NCI-H2227 treated with DMSO at 0.1 percent for 48 hours (cell line): ENCODE data around the gene OLFM1.
"Not testable (repeated sequence)": the region's sequence is repeated elsewhere in the genome, so short reads cannot be mapped to it uniquely, and the experiment has no call there.

ENCODE experiments used
- DNase-seq: peaks from one replicate; lab custom pipeline; 2025; lab: John Stamatoyannopoulos, UW

OLFM1 gene

DNA sequence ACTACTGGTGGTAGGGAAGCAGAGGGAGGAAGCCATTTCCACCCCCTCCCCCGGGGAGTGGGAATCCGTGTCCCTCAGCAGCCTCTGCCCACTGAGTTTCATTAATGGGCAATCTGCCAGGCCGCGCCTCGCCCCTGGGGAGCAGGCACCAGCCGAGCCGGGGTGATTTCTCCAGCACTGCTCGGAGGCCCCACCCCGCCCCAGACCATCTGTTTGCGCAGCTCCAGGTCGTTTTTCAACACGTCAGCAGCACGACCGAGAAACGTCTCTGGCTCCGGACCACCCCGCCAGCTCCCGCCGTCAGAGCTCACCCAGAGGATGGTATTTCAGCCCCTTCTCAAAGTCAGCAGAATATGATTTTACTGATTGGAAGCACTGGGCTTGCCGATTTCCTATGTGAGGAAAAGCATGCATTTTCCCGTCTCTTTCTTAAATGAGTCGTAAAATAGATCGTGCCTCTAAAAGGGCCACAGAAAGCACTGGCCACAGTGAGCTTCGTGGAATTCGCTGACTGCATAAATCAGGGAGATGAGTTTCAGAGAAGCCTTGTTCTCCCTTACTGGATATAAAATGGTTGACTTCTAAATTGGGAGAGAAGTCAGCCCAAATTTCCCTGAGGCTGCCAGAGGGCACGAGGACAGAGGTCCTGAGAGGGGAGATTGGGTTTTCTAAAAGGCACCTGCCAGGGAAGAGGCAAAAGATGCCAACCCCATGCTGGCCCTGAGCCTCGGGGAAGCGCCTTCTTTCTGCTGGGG lies 47.0 kb downstream of the OLFM1 start:
- no peak for DNase-seq

DNA sequence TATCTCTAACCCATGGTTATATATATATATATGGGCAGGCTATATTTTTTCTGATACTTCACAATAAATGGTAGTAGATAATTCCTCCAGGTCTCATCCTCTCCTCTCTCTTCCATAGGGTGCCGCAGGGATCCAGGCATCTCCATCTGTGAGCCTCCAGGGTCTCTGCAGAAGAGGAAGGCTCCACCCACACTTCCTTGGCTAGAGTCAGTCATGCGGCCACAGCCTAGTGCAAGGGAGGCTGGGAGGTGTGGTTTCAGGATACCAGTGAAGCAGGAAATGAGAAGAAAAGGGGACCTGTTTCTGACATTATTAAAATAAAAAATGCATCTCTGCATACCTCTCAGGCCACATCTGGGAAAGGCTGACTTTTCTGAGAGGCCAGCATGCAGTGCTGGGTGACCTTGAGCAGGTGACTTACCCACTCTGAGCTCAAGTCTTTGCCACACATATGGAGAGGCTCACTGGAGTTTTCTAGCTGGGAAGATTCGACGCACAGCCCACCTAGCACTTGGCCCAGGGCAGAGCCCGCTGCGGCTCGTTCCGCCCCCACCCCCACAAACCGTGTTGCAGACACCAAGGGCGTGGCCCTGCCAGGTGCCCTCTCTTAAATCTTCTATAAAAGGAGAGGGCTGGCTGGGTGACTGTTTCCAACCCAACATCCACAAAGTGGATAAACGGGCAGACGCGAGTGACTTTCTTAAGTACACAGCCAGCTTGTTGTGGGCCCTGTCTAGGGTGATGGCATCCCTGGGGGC lies 47.9 kb downstream of the OLFM1 start:
- no peak for DNase-seq

DNA sequence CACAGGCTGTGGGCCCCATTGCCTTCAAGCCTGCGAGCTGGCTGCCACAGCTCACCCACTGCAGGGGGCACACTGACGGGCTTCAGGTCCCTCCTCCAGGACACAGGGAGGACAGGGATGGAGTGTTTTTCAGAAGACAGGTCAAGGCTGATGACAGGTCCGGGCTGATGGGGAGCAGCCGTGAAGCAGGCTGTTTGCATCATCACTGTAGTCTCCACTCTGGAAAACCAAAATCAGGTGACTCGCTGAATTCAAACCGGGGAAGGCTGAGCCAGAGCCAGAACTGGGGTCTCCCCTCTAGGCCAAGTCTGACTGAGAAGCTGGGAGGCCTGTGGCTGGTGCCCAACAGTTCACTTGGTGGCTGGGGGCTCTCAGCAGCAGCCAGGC lies 48.5 kb downstream of the OLFM1 start:
- no peak for DNase-seq

DNA sequence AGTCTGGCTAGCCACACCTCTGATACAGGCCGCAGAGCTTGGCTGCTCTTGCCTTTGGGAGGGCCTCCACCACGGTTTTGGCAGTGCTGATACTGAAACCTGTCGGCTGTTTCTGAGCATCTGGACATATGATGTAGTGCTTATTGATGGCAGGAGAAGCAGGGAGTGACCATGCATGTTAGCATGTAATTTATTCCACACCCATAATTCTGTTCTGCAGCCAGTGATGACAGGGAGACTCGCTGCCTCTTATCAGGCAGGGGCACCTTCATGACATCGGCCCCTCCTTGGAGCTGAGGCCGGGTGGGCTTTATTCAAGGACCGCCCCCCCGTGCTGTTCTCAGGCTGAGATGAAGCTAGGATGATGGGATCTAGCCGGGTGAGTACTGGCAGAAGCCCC lies 49.0 kb downstream of the OLFM1 start:
- no peak for DNase-seq

DNA sequence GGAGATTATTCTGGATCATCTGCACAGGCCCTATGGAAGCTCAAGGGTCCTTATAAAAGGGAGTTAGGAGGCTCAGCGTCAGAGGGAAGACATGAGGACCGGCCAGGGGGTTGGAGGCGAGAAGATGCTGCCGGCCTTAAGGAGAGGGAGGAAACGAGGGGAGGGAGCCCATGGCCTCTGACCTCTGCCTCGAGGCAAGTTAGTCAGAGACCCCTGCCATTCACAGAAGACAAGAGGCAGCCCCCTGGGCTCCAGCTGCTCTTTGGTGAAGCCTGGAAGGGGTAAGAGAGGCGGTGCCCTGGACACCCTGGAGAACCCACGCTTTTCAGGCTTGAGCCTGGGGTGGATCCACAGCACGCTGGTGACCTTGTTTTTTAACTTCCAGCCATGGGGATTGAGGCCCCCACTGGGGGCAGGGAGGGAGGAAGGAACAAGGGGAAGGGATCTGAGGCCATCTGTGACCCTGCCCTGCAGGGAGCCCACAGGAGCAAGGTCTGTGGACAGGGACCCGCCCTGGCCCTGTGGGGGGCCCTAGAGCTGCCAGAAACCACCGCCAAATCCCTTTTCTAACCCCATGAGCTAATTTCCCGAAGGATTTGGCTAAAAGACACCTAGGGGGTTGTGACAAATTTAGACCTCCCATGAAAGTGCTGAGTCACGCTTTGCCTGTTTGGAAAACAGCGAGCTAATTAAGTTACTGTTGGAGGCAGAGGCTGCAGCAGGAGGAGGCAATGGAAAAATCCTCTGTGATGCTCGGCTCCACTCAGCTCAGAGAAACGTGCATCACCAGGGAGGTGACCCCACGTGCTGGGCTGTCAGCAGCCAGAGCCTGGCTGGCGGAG lies 49.7 kb downstream of the OLFM1 start:
- DNase-seq, result no peak

- DNase-seq, result no peak
Observed at GRCh38 chr9:135138078-135138855, 50.8 kb downstream of the OLFM1 start.

DNA sequence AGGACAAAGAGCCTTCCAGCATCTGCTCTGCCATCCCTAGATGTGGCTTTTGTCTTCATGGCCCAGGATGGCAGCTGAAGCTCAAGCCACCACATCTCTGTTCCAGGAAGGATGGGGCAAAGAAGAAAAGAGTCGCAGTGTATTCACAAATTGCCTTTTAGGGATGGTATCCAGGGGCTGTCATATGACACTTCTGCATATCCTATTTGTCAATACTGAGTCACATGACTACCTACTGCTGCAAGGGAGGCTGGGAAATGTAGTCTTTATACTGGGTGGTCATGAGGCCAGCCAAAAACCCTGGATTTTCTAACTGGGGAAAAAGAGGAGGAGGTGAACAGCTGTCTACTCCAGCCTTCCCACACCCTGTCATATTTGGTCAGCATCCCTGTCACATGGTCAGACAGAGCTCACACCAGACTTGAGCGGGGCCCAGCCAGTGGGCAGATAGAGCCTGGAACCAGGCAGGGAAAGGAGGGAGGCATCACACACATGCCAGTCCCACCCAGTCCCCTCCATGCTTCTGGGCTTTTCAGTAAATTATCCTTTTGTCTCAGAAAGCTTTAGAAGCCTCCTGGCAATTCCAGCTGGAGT lies 52.0 kb downstream of the OLFM1 start:
- DNase-seq, result no peak

GRCh38 chr9:135141183-135141774 lies 53.8 kb downstream of the OLFM1 start:
- no peak for DNase-seq

- no peak for DNase-seq
Observed at GRCh38 chr9:135144581-135145170, 57.2 kb downstream of the OLFM1 start.

DNA sequence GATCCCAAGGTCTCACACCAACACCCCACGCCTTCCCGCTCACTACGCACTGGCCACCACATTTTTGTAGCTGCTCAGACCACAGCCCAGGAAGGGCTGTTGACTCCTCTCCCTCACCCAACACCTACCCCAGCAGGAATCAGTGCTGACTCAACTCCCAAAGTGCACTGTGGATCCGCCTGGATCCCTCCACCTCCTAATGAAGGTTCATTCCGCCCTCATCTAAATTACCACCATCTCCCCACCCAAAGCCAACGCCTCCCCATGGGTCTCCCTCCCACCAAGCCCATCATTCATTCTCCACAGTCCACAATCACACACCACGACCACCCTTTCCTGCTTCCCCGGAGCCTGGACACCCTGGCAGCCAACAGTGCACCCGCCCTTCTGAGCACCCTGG lies 57.8 kb downstream of the OLFM1 start:
- DNase-seq, result no peak

- no peak for DNase-seq
Observed at GRCh38 chr9:135146241-135146640, 58.8 kb downstream of the OLFM1 start.

GRCh38 chr9:135146766-135147473 lies 59.5 kb downstream of the OLFM1 start:
- DNase-seq, result no peak

DNA sequence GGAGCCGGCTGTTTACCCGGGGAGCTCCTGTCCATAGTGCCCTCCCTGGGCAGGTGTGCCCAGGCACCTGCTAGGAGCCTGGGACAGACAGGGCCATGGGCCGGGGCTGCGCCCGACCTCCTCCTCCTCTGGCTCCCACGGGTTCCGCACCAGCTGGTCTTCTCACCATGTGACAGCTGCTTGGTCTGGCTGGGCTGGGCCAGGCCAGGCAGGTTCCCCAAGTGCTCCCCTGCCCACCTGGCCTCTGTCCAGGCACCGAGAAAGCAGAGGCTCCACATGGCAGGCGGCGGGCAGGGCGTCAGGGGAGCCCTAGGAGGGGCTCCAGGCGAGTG lies 60.0 kb downstream of the OLFM1 start:
- no peak for DNase-seq

GRCh38 chr9:135147938-135148337 lies 60.5 kb downstream of the OLFM1 start:
- no peak for DNase-seq

GRCh38 chr9:135148386-135148785 lies 60.9 kb downstream of the OLFM1 start:
- no peak for DNase-seq

DNA sequence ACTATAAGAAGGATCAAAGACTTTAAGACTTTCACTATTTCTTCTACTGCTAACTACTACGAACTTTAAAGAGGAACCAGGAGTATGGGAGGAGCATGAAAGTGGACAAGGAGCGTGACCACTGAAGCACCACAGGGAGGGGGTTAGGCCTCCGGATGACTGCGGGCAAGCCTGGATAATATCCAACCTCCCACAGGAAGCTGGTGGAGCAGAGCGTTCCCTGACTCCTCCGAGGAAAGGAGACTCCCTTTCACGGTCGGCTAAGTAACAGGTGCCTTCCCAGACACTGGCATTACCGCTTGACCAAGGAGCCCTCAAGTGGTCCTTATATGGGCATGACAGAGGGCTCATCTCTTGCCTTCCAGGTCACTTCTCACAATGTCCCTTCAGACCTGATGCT lies 62.4 kb downstream of the OLFM1 start:
- DNase-seq, result not testable (repeated sequence)

DNA sequence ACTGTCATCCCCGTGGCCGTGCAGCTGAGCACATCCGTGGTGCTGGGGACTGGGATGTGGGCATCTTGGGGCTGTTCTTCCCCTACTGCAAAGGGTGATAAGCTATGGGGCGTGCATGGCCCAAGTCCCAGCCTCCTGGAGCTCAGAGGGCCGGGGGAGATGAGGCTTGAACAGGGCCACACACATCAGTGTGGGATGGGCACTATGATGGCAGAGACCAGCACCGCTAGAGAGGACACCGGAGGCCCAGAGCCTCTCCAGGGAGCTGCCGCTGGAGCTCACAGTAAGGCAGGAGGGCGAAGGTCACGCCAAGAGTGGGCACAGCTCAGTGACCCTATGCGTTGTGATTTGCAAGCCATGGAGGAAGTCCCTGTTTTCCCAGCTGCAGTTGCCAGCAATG lies 63.5 kb downstream of the OLFM1 start:
- no peak for DNase-seq

- no peak for DNase-seq
Observed at GRCh38 chr9:135151757-135152613, 64.5 kb downstream of the OLFM1 start.

DNA sequence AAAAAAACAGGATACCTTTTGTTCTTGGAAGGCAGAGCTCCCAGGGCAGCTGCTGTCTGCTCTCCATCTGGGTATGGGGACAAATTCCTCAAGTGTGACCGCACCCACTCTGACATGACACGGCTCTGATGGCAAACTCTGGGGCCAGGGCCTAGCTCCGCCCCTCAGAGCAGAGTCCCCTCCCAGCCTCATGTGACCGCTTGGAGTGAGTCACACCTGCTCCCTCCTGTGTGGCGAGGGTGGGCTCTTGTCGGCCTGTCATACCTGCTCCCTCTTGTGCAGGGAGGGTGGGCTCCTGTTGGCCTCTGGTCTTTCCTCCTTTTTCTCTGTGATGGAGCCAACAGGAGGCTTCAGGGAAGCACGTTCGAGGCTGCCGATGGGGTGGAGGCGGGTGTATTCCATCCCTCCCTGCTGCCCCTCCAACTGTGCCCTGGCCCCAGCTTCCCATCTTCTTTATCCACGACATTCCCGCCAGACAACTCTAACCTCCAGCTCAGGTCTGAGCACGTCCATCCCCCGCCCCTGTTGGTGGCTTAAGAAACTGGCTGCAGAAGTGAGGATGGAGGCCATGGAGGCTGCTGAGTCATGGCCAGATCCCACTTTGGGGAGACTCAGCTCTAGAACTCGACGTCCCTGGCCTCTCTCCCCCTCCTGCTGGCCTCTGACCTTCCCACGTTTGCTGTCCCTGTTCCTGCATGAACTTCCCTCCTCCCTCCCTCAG lies 65.3 kb downstream of the OLFM1 start:
- DNase-seq, result no peak
